GM18861 (cell line): ENCODE results near the gene B2M.
"Not testable (repeated sequence)": the region's sequence is repeated elsewhere in the genome, so short reads cannot be mapped to it uniquely, and the experiment has no call there.

Experiments
- ATAC-seq: cut with Tn5 transposase; IDR thresholded peaks from one replicate; pipeline ENCODE4 v1.9.1; 2021; ENCODE audit not compliant: unreplicated experiment

B2M gene

DNA sequence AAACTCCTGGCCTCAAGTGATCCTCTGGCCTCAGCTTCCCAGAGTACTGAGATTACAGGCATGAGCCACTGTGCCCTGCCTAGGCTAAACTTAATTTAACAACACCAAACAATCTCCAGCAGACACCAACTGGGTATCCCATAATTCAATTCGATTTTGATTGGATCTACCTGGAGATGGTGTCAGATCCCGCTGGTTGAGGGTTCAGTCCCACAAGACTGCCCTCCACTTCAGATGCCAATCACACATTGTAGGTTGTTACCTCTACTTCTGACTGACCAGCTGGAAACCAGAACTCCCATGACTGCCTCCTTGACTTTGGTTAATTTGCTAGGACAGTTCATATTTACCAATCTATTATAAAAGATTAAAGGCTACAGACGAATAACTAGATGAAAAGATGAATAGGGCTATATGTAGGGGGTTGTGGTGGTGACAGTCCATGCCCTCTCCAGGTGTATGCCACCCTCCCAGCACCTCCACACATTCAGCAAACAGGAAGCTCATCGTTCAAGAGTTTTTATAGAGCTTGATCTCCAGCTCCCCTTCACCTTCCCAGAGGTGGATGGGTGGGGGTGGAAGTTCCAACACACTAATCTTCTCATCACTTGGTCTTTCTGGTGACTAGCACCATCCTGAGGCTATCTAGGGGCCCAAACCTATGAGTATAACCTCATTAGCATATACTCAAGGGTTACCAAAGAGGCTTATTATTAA is 9.3 kb downstream of the B2M start:
- ATAC-seq, result no peak

DNA sequence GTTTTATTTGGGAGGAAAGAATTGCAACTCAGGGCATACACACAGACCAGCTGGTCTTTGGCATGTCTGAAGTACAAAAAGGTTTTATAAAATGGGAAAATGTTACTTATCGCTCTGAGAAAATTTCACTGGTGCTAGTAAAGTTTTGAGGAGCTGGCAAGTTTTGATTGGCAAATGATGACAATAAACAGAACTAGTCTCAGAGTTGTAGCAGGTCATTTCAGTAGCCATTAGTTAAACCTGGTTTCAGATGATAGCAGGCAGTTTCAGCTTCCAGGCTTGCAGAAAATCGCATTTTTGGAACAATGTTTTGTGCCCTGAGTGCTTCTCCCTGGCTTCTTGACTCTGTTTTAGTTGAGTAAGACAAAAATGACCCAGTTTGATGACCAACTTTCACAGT is 10.7 kb downstream of the B2M start:
- ATAC-seq, result no peak

DNA sequence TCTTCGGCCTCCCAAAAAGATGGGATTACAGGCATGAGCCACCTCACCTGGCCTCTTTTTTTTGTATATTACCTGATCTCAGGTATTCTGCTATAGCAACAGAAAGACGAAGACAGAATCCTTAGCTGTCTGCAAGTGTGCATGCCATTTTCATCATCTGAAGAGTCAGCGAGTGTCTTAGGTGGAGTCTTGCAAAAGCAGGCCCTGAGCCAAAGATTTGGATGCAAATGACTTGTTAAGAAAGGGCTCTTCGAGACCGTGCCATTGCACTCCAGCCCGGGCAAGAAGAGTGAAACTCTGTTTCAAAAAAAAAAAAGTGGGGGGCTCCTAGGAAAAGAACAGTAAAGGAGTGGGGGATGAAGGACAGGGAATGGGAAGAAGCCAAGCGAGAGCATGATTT is 14.8 kb downstream of the B2M start:
- ATAC-seq, result no peak

DNA sequence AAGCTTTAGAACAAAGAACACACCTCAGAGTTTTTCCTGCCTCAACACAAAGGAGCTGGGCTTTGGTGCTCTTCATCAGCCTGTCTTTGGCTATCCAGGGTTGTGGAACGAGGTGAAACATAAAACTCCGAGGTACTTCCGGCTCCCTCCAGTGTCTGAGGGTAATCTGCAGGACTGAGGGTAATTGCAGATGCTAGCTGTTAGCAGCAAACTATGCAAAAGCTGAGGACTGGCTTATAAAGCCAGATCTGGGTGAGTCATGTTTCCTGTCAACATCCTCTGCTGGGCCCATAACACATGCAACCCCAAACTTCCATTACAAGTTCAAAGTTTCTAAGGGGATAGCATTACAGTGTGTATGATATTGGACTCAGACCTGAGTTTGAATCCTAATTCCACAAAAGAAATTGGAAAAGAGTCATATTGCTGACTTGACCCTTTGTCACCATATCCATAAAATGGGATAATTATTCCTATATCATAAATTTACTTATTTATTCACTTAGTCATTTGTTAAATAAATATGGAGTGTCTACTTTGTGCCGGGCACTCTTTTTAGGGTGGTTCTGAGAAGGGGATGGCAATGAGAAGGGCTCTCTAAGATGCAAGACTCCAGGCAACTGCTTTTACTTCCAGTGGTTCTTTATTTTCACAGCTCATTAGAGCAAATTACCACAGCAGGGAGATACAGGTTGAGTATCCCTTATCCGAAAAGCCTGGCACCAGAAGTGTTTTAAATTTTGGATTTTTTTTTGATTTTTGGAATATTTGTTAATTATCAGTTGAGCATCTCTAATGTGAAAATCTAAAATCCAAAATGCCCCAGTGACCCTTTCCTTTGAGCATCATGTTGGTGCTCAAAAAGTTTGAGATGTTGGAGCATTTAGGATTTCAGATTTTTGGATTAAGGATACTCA is 15.5 kb downstream of the B2M start:
- ATAC-seq, result peak; percentile 47

DNA sequence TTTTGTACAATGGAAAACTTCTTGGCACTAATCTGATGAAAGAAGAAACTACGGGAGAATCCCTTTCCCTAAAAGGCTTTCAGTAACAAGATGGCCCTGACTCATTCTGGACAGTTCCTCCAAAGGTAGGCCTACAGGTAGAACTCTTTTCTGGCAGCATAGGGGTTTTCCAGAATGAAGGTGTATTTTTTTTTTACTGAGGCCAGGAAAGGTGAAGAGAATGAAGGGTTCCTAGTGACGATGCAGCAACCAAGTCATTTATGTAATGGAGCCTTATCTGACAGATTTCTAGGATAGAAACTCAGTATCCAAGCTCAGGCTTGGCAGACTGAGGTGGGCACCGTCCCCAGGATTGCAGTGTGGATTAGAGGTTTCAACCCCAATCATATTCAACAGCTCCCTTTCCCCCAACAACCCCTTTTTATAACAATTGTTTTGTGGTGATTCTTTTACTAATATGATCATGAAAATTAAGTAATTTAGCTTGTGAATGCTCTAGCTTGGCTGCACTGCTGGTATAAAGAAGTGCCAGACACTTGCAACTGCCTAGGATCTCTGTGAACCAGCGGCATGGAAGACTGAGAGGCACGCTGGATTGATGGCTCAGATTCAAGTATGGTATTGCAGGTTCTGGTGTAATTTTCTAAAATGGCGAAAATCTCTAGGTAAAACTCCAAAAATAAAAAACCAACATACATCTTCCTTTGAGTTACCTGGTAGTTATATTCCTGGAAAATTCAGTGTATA is 16.3 kb downstream of the B2M start:
- no peak for ATAC-seq

DNA sequence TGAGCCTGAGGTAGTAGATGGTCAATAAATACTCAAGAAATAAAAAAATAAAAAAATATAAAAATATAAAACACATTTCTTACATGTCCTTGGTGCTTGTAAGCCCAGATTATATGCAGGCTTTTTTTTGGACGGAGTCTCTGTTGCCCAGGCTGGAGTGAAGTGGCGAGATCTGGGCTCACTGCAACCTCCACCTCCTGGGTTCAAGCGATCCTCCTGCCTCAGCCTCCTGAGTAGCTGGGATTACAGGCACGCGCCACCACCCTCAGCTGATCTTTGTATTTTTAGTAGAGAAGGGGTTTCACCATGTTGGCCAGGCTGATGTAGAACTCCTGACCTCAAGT is 16.9 kb downstream of the B2M start:
- ATAC-seq, result not testable (repeated sequence)

DNA sequence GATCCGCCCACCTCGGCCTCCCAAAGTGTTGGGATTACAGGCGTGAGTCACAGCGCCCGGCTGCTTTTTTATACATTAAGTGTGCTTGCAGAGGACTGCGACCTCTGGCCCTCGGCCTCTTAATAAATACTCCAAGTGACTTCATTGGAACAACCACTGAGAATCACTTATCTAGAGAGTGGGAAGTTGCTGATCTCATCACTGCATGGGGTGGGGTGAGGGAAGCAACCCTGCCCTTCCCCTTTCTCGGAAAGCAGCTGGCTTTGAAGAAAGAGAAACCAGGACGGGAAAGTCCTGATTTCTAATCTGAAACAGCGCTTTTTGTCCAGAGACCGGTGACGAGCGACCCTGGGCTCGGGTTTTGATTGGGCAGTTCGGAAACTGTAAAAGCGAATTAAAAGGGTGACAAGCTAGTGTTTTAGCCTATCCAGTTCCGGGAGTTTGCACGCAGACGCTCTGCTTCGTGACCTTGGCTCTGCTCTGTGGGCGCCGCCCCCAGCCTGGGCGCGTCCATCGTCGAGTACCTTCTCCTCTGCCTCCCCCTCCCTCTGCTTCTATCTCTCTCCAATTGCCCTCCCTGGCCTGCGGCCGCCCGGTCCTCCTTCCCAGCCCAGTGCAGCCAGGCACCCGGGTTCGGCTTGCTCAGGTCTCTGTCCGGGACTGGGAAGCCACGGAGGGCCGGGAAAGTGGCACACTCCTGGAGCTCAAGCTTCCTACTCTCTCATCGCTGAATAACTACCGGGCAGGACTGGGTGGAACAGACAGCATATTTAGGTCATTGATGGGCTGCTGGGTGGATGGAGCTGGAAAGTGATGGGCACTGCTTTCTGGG is 17.5 kb downstream of the B2M start:
- ATAC-seq, result peak; percentile 56

DNA sequence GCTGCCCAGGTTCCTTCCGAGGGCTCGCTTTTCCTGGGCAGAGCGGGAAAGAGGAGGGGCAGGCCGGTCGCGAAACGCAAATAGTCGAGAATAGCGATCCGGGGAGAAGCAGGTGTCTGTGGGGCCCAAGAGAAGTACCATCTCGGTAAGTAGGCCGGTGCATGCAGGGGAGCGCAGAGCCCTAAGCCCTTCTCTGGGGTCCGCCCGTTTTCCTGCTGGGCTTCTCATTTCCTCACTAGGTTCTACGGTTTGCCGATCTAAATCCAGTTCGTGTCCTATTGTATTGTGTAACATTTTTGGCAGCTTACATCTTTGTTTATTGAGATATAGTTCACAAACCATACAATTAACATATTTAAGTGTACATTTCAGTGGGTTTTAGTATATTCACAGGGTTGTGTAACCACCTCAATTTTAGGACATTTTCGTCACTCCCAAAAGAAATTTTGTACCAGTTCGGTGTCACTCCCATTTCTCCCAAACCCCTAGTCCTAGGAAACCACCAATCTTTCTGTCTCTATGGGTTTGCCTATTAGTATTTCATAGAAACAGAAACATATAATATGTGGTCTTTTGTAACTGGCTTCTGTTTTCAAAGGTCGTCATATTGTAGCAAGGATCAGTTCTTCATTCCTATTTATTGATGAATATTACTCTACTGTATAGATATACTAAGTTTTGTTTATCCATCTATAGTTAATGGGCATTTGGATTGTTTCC is 18.3 kb downstream of the B2M start:
- ATAC-seq, result no peak

DNA sequence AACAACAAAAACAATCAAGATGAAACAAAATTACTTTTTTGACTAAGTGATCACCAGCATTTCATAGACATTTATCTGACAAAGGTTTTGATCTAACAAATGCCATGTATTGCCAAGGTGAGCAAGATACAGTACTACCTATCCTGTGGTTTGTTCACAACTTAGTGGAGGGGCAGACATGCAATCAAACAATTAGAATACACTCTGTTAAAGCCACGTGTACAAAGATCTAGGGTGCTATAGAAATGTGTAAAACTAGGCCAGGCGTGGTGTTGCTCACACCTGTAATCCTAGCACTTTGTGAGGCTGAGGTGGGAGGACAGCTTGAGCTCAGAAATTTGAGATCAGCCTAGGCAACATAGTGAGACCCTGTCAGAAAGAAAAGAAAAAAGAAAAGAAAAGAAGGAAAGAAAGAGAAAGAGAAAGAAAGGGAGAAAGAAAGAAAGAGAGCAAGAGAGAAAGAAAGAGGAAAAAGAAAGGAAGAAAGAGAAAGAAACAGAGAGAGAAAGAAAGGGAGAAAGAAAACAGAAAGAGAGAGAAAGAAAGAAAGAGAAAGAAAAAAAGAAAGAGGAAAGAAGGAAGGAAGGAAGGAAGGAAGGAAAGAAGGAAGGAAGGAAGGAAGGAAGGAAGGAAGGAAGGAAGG is 23.6 kb downstream of the B2M start:
- no peak for ATAC-seq

DNA sequence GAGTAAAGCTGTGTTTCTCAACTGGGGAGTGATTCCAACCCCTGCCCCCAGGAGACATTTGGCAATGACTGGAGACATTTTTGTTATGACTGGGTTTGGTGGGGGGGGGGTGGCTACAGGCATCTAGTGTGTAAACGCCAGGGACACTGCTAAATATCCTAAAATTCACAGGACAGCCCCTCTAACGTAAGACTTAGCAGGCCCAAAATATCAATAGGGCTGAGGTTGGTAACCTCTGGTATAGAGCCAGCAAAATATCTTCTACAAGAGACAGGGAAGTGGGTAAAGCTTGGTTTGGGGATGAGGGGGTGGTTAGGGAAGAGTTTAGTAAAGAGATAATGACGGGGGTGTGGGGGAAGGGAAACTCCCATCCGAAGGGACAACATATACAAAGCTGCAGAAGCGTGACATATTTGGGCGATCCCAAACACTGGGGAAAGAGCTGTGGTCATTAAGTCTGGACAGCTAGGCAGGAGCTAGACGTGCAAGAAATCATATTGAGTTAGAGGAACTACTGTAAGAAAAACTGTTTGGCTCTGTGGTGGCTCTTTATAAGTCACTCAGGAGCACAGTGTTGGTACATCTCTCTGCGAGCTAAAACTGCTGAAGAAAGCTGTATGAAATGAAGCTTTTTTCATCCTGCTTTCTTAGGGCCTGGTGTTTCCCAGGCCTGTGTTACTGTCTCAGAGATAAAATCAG is 24.3 kb downstream of the B2M start:
- ATAC-seq, result no peak

DNA sequence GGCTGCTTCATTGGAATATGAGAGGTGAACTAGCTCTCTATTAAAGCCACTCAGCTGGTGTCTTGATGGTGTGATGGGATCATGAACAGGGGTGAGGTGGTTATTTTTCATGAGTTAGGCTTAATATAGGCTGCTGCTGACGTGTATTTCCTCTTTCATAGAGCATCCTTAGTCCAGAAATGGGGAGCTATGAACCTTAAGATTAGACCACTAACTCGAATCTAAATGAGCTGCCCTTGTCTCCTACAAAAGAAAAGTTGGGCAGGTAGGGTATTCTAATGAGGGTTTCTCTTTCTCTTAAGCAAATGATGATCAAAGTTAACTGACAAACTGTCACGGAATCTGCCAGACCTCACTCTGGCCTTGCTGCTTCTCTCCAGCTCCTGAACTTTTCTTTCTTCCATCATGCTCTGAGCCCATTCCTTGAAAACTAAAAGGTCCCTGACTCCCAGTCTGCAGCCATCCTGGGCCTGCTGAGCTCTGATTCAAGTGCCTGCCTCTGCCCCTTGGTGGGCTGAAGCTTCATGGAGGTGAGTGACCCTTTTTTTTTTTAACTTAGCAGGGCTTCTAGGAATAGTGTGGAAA is 25.0 kb downstream of the B2M start, which contains the start of gene TRIM69:
TRIM69 (plus strand) TSS at position 348 of the 585 bp plus-strand sequence; CDS start at position 525, 177 bp downstream.
- ATAC-seq, result no peak

DNA sequence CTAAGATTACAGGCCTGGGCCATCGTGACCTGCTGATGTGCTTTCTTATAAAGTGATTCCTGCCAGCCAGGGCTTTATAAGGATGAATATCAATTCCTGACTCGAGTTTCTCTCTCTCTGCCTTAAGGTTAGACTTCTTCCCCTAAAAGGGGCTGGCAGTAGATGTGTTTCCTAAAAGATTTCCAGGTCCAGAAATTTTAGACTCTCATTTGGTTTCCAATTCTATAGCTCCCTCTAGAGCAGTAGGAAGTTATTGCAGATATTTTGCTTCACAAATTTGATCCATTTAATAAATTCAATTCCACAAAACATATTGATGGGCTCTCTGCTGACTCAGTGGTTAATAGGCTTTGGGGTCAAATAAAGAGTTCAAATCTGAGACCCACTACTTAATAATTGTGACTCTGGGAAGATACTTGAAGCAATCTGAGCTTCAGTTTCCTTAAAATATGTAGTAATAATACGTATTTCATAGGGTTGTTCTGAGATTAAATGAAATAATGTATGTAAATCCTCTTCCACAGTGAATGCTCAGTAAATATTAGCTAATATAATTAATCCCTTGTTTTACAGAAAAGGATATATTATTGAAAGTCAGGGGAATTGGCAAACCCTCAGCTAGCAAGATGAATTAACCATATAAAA is 27.1 kb downstream of the B2M start:
- ATAC-seq, result no peak

DNA sequence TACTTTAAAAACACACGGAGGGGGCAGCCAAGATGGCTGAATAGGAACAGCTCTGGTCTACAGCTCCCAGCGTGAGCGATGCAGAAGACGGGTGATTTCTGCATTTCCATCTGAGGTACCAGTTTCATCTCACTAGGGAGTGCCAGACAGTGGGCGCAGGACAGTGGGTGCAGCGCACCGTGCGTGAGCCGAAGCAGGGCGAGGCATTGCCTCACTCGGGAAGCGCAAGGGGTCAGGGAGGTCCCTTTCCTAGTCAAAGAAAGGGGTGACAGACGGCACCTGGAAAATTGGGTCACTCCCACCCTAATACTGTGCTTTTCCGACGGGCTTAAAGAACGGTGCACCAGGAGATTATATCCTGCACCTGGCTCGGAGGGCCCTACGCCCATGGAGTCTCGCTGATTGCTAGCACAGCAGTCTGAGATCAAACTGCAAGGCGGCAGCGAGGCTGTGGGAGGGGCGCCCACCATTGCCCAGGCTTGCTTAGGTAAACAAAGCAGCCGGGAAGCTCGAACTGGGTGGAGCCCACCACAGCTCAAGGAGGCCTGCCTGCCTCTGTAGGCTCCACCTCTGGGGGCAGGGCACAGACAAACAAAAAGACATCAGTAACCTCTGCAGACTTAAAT is 28.0 kb downstream of the B2M start:
- not testable (repeated sequence) for ATAC-seq

DNA sequence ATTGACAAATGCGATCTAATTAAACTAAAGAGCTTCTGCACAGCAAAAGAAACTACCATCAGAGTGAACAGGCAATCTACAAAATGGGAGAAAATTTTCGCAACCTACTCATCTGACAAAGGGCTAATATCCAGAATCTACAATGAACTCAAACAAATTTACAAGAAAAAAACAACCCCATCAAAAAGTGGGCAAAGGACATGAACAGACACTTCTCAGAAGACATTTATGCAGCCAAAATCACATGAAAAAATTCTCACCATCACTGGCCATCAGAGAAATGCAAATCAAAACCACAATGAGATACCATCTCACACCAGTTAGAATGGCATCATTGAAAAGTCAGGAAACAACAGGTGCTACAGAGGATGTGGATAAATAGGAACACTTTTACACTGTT is 32.1 kb downstream of the B2M start:
- ATAC-seq, result not testable (repeated sequence)

DNA sequence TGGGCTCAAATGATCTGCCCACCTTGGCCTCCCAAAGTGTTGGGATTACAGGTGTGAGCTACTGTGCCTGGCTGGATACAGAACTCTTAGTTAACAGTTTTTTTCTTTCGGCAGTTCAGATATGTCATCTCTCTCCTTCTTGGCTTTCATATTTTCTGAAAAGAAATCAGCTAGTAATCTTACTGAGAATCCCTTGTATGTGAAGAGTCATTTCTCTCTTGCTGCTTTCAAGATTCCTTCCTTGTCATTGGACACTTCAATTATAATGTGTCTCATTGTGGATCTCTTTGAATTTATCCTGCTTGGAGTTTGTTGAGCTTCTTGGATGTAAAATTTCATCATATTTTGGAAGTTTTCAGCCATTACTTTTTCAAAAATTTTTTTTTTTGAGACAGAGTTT is 42.0 kb downstream of the B2M start:
- no peak for ATAC-seq

DNA sequence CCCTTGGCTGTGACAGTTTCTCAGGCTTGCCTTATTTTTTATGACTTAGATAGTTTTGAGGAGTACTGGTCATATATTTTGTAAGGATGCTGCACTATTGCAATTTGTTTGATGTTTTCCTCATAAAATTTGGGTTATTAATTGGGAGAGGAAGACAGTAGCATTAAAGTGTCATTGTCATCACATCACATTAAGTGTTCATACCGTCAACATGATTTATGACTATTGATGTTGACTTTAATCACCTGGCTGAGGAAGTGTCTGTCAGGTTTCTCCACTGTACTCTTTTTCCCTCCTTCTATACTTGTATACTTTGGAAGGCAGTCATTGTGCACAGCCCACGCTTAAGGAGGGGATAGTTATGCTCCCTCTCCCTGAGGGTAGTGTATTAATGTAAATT is 51.9 kb downstream of the B2M start:
- no peak for ATAC-seq

DNA sequence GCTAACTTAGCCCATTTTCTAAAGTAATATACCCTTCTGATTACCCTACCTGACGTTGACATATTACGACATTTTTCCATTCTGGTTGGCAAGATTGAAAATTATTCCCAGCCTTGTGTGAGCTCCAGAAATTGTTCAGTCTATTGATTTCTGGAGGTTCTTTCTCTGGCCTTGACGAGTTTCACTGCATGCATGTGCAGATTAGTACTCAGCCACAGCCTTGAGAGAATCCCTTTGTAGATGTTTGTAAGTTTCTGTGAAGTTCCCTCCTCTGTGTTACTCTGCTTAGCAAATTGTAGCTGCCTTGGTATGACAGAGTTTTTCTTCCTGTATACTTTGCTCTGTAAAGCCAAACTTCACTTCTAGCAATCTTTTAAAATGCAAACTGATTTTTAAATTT is 52.5 kb downstream of the B2M start:
- no peak for ATAC-seq

DNA sequence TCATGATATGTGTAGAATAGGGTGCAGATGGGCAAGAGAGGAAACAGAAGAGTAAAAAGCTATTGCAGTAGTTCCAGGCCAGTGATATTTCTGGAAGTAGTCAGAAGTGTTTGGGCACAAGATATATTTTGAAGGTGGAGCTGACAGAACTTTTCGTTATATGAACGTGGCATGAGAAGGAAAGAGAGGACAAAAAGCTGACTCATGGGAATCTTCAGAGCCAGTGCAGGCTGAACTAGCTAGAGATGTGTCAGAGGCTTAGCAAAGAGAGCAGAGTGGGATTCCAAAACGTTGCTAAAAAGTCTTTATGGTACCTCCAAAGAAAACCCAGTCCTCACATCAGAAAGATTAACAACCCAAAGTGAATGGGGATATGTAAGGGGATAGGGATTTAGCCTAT is 53.7 kb downstream of the B2M start:
- ATAC-seq, result no peak
